ENCODE results near the gene ADAMTS2.

DNA sequence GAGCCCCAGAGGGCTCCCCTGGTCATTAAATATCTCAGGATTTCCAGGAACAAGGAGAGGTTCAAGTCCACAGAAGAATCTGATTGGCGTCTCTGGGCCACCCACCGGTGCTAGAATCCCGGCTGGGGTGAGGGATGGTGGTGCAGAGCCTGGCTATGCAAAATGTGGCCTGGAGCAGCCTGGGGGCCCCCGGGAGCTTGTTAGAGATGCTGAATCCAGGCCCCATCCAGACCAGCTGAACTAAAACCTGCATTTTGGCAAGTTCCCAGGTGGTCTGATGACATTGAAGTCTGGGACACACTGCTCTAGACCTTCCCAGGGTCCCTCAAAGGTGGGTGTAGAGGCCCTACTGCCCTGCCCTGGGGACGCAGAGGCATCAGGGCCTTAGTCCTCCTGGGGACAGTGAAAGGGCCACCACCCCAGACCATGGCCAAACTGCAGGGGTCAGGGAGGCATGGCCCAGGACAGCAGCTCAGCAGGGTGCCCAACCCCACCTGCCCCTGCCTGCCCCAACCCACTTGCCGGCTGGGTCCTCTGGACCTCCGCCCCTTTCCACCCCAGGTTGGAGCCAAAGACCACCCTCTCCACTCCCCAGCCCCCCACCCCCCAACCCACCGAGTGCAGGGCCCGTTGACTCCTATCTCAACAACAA, 34.7 kb downstream of the ADAMTS2 start:
- TF ChIP-seq, protein P1, sequence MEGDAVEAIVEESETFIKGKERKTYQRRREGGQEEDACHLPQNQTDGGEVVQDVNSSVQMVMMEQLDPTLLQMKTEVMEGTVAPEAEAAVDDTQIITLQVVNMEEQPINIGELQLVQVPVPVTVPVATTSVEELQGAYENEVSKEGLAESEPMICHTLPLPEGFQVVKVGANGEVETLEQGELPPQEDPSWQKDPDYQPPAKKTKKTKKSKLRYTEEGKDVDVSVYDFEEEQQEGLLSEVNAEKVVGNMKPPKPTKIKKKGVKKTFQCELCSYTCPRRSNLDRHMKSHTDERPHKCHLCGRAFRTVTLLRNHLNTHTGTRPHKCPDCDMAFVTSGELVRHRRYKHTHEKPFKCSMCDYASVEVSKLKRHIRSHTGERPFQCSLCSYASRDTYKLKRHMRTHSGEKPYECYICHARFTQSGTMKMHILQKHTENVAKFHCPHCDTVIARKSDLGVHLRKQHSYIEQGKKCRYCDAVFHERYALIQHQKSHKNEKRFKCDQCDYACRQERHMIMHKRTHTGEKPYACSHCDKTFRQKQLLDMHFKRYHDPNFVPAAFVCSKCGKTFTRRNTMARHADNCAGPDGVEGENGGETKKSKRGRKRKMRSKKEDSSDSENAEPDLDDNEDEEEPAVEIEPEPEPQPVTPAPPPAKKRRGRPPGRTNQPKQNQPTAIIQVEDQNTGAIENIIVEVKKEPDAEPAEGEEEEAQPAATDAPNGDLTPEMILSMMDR (IDR thresholded peaks at IDR 0.05), result no peak
- no peak for TF ChIP-seq POLR2A (IDR thresholded peaks at IDR 0.05)

All from lower leg skin (tissue), 3 donors.